Mesothelial cell of epicardium (in vitro differentiated cells): ENCODE data around the gene NGLY1. TPM values are rescaled to one million over a fixed set of nuclear protein-coding genes. Genes with fewer than 3 reads are reported as not detected.

Experiments
- DNase-seq, 2 experiments: peaks; one replicate each; pipeline ENCODE4 v3.0.0; 2021; ENCODE audit warnings: low spot score in 2 of 2; ENCODE audit not compliant: unreplicated experiment in 2 of 2
- H3K27ac Mint-ChIP-seq: 2 replicates; pipeline ENCODE4 v1.8.0; 2021; ENCODE audit warnings: mixed read lengths
- H3K27me3 Mint-ChIP-seq: 2 replicates; pipeline ENCODE4 v1.8.0; 2021; ENCODE audit warnings: low read depth, mixed read lengths
- H3K36me3 Mint-ChIP-seq: 2 replicates; pipeline ENCODE4 v1.8.0; 2021; ENCODE audit warnings: mixed read lengths
- H3K4me1 Mint-ChIP-seq: 2 replicates; pipeline ENCODE4 v1.8.0; 2021; ENCODE audit warnings: mixed read lengths
- H3K4me3 Mint-ChIP-seq: 2 replicates; pipeline ENCODE4 v1.8.0; 2021; ENCODE audit warnings: mild to moderate bottlenecking, moderate library complexity, mixed read lengths
- H3K9me3 Mint-ChIP-seq: 2 replicates; pipeline ENCODE4 v1.8.0; 2021; ENCODE audit warnings: mixed read lengths
- total RNA-seq: library from RNA; stranded (reverse); gene quantifications from 3 replicates; pipeline ENCODE4 v1.2.1, GENCODE V29; 2021
- TF ChIP-seq, protein P1 (sequence below): fragments of 200-600 bp; sonication (generic); IDR thresholded peaks from one replicate; pipeline ENCODE4 v1.5.0; 2021; ENCODE audit warnings: antibody characterized with exemption; ENCODE audit not compliant: unreplicated experiment

Gene NGLY1, protein sequence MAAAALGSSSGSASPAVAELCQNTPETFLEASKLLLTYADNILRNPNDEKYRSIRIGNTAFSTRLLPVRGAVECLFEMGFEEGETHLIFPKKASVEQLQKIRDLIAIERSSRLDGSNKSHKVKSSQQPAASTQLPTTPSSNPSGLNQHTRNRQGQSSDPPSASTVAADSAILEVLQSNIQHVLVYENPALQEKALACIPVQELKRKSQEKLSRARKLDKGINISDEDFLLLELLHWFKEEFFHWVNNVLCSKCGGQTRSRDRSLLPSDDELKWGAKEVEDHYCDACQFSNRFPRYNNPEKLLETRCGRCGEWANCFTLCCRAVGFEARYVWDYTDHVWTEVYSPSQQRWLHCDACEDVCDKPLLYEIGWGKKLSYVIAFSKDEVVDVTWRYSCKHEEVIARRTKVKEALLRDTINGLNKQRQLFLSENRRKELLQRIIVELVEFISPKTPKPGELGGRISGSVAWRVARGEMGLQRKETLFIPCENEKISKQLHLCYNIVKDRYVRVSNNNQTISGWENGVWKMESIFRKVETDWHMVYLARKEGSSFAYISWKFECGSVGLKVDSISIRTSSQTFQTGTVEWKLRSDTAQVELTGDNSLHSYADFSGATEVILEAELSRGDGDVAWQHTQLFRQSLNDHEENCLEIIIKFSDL
- 31.5 to 32.7 TPM (median 32.2 TPM) in 3 replicates for total RNA-seq

DNA sequence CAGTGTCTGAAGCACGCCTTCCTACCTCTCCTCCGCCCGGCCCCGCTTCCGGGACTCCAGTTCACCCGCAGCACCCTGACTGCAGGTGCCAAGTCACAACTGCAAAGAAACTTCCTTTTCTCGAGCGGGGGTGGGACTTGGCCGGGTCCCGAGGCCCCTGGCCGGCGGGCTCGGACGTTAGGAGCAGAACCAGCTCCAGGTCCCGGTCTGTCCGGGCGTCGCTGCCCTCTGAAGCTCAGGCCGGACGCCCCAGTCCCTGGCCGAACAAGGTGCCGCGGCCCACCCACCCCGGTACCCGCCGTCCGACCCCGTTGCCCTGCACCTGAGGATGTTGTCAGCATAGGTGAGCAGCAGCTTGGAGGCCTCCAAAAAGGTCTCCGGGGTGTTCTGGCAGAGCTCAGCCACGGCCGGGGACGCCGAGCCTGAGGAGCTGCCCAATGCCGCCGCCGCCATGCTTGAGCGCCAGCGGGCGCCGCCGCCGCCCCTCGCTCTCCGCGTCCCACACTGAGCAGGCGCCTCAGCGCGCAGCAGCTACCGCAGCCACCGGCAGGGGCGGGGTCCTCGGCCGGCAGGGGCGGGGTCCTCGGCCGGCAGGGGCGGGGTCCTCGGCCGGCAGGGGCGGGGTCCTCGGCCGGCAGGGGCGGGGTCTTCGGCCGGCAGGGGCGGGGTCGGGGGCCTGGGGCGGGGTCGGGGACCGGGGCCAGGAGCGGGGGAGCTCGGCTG is at the start of gene NGLY1:
Gene NGLY1 (minus strand): TSS at position 506 of the 723 bp plus-strand sequence. CDS start 53 bp downstream, at position 453.
- H3K36me3 Mint-ChIP-seq = peaks cover 2% of the 10 kb centered on the region
- H3K9me3 Mint-ChIP-seq = no peaks in the 10 kb centered on the region
- H3K4me3 Mint-ChIP-seq = peak within 1 kb of the TSS; percentile 83
- TF ChIP-seq, protein P1, sequence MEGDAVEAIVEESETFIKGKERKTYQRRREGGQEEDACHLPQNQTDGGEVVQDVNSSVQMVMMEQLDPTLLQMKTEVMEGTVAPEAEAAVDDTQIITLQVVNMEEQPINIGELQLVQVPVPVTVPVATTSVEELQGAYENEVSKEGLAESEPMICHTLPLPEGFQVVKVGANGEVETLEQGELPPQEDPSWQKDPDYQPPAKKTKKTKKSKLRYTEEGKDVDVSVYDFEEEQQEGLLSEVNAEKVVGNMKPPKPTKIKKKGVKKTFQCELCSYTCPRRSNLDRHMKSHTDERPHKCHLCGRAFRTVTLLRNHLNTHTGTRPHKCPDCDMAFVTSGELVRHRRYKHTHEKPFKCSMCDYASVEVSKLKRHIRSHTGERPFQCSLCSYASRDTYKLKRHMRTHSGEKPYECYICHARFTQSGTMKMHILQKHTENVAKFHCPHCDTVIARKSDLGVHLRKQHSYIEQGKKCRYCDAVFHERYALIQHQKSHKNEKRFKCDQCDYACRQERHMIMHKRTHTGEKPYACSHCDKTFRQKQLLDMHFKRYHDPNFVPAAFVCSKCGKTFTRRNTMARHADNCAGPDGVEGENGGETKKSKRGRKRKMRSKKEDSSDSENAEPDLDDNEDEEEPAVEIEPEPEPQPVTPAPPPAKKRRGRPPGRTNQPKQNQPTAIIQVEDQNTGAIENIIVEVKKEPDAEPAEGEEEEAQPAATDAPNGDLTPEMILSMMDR = peak; percentile 23
- H3K27ac Mint-ChIP-seq = peak within 1 kb of the TSS; percentile 86
- H3K27me3 Mint-ChIP-seq = no peaks in the 10 kb centered on the region
- H3K4me1 Mint-ChIP-seq = peaks cover 35% of the 10 kb centered on the region
- DNase-seq = peak; percentile 73 to 84

DNA sequence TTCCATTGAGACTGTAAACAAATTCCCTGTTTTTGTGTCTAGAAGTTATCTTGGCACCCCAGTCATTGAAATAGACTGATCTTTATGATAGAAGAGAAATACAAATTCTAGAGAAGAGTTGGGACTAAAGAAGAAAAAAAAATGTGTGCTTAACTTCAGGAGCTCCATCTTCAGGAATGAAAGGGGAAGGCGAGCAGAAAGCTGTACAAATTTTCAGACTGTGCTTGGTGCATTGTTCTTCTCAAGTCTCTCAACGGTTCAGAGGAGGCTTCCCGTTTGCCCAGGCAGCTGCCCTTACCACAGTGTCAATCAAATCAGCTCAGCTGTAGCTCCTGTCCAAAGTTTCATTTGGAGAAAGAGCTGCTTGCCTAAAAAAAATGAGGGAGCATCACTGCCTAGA is 48.3 kb upstream of the NGLY1 start:
- H3K4me3 Mint-ChIP-seq = no peak overlapping the region
- peaks cover 22% of the 10 kb centered on the region for H3K4me1 Mint-ChIP-seq
- H3K9me3 Mint-ChIP-seq = peaks cover 13% of the 10 kb centered on the region
- TF ChIP-seq, protein P1 = no peak
- no peaks in the 10 kb centered on the region for H3K27me3 Mint-ChIP-seq
- DNase-seq = no peak
- H3K27ac Mint-ChIP-seq = peak overlapping the region; percentile 13
- H3K36me3 Mint-ChIP-seq = peaks cover 4% of the 10 kb centered on the region

DNA sequence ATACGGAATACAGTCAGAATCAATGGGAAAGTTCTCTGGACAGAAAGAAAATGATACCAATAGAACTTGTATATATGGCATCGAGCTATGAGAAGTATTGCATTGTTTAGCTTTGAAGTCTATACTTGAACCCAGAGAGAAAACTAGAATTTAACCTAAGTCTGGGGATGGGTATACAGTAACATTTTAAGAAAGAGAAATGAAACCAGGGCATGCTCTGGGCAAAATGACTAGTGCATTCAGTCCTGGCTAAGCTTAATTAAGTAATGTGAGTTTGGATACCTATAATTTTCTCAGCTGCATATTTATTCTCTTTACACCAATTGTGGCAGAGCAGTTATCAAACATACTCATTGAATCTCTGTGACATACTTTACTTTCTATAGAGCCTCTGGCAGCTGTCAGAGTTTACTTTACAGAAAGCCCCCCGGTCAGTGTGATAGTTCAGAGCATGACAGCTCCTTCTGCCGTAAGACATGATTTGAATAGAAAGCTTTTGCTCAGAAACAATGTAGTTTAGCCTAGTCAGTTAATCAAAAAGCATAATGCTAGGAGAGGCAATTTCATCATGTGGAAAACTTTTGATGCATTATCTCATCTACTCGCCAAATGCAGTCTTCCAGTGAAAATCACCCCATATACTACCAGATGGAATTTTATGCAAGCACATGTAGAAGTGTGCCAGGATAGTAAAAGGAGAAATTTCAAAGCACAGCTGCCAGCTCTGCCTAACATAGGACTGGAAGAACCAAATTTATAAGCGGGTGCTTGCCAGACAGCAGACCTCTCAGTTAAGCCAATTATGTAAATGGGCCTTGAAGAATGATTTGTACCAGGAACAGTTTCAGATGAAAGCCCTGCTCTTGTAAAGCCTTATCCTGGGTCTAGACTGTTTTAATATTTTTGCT is 47.4 kb upstream of the NGLY1 start:
- H3K27ac Mint-ChIP-seq = peak overlapping the region; percentile 13
- H3K9me3 Mint-ChIP-seq = peaks cover 13% of the 10 kb centered on the region
- H3K27me3 Mint-ChIP-seq = no peaks in the 10 kb centered on the region
- TF ChIP-seq, protein P1 = no peak
- peaks cover 4% of the 10 kb centered on the region for H3K36me3 Mint-ChIP-seq
- H3K4me3 Mint-ChIP-seq = no peak overlapping the region
- H3K4me1 Mint-ChIP-seq = peaks cover 22% of the 10 kb centered on the region
- no peak for DNase-seq

DNA sequence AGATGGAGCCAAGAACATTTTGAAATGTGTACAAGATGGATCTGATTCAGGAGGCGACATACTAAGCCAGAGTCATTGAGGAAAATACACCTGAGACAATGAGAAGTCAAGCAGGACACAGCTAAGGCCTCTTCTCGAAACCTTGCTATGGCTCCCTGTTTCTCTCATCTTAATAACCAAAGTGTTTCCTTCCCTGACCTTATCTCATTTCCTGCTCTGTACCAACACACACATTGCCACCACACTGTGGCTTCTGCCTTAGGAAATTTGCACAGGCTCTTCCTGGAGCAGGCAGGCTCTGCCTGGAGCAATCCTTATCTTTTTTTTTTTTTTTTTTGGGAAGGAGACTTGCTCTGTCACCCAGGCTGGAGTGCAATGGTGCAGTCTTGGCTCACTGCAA is 43.3 kb upstream of the NGLY1 start:
- Mint-ChIP-seq H3K36me3 (peaks cover 7% of the 10 kb centered on the region), H3K4me3 (no peak overlapping the region), H3K4me1 (peaks cover 18% of the 10 kb centered on the region), H3K9me3 (peaks cover 18% of the 10 kb centered on the region), H3K27me3 (no peaks in the 10 kb centered on the region), H3K27ac (no peak overlapping the region)
- DNase-seq = no peak
- TF ChIP-seq, protein P1 = no peak

DNA sequence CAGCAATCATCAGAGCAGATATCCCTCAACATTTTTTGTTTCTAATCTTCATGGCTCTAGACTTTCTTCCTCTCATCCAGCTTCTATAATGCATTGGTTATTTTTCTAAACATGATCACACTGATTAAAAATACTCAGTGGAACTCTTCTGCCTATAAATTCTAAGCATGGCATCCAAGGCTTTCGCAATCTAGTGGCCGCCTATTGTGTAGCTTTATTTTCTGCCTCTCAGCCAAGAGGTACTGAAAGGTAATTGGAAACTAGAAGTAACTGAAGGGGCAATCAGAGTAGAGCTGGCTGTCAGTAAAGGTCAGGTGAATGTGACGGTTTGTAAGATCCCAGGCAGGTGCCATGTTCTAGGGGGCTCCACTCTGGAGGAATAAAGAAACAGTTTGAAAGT is 40.1 kb upstream of the NGLY1 start:
- no peak overlapping the region for H3K27ac Mint-ChIP-seq
- no peak for DNase-seq
- H3K36me3 Mint-ChIP-seq = peaks cover 3% of the 10 kb centered on the region
- H3K9me3 Mint-ChIP-seq = peaks cover 5% of the 10 kb centered on the region
- no peak overlapping the region for H3K4me3 Mint-ChIP-seq
- TF ChIP-seq, protein P1 = no peak
- H3K27me3 Mint-ChIP-seq = no peaks in the 10 kb centered on the region
- peaks cover 12% of the 10 kb centered on the region for H3K4me1 Mint-ChIP-seq
